H4 (cell line): ENCODE results near the gene FAIM2. TPM values are rescaled to one million over a fixed set of nuclear protein-coding genes. Genes with fewer than 3 reads are reported as not detected.
"Not testable (repeated sequence)": the region's sequence is repeated elsewhere in the genome, so short reads cannot be mapped to it uniquely, and the experiment has no call there.

ENCODE experiments used
- DNase-seq: peaks from one replicate; pipeline ENCODE4 v3.0.0-alpha.2; 2015; ENCODE audit warnings: low spot score
- total RNA-seq: library from RNA; depleted of rRNA; stranded (reverse); fragments of >200 nt; shearing (Covaris generic); gene quantifications from 2 replicates; pipeline ENCODE4 v1.2.3, GENCODE V29; 2014

The FAIM2 gene
- total RNA-seq, 1 experiment from 2014 or later, result 0.58 TPM

DNA sequence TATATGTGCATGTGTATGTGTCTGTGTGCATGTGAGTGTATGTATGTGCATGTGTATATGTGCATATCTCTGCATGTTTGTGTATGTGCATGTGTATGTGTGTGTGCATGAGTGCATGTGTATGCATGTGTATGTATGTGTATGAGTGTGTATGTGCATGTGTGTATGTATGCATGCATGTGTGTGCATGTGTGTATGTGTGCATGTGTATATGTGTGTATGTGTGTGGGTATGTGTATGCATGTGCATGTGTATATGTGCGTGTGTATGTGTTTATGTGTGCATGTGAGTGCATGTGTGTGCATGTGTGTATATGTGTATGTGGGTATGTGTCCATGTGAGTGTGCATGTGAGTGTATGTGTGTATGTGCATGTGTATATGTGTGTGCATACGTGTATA is 24.6 kb downstream of the FAIM2 start:
- not testable (repeated sequence) for DNase-seq

DNA sequence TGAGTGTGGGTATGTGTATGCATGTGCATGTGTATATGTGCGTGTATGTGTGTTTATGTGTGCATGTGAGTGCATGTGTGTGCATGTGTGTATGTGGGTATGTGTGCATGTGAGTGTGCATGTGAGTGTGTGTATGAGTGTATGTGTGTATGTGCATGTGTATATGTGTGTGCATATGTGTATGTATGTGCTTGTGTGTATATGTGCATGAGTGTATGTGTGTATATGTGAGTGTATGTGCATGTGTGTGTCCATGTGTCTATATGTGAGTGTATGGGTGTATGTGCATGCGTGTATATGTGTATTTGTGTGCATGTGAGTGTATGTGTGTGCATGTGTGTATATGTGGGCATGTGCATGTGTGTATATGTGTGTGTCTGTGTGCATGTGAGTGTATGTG is 25.7 kb downstream of the FAIM2 start:
- no peak for DNase-seq

GRCh38 chr12:49877066-49877465 is 26.6 kb downstream of the FAIM2 start:
- DNase-seq, result no peak

DNA sequence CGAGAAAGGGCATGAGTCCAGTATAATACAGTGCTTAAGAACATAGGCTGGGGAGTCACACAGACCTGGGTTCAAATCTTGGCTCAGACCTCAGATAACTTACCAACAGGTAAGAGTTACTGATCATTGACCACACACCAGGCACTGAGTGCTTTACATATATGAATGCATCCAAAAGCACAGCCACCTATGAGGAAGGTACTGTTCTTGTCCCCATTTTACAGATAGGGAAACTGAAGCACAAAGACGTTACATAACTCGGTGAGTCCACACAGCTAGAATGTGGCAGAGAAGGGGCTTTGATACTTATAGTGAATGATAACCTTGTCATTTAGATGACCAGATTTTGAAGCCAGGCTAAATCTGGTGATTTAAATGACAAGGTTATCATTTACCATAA is 27.6 kb downstream of the FAIM2 start:
- no peak for DNase-seq

DNA sequence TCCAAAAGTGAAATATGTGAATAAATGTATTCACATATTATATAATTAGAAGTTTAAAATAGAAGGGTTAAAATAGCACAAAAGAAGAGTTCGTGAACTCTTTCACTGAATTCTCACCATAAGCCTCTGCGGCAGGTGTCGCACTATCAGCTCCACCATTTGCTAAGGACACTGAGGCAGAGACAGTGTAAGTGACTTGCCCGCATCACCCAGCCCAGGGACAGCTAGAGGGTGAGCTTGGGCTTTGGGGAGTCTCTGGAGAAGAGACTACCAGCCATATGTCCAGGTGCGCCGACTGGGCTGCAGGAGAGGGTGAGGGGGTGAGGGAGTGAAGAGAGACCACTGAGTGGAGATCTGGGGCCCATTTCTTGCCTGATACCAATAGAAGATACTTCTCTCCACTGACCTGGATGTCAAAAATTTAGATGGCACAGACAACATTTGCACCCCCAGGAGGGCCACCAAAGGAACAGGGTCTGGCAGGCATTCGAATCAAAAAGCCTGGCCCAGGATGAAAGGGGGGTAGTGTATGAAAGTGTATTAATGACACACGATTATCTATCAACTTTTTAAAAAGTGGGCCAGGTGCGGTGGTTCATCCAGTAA is 28.5 kb downstream of the FAIM2 start:
- no peak for DNase-seq

DNA sequence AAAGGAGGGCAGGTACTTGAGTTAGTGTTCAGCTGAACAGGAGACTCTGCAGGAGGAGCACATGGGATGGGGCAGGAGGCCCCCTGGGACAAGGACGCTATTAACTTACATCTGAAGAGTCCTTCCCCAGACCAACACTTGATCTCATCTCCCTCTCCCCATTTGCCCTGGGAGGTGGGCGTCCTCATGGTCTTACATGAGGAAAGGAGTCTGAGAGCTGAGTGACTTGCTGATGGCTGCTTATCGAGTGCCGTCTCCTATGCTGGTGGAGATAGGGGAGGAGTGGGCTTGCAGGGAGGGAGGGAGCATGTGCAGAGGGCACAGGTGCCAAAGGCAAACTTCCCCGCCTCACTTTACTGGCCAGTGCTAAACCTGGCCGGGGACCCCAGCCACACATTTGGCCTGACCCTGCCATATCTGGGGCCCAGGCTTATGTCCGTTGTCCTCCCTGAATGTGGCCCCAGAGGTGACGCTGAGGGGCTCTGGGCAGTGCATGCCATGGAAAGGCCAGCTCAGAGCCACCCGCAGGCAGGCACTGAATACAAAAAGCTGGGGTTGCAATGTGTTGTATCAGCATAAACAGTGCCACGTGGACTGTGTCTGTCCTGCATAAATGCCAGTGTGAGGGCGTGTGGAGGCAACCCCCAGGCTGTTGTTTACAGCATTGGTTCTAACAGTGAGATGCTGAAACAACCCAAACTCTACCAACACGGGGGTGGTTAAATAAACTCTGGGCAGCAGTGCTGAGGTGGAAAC is 29.4 kb downstream of the FAIM2 start:
- DNase-seq, result peak; percentile 43

DNA sequence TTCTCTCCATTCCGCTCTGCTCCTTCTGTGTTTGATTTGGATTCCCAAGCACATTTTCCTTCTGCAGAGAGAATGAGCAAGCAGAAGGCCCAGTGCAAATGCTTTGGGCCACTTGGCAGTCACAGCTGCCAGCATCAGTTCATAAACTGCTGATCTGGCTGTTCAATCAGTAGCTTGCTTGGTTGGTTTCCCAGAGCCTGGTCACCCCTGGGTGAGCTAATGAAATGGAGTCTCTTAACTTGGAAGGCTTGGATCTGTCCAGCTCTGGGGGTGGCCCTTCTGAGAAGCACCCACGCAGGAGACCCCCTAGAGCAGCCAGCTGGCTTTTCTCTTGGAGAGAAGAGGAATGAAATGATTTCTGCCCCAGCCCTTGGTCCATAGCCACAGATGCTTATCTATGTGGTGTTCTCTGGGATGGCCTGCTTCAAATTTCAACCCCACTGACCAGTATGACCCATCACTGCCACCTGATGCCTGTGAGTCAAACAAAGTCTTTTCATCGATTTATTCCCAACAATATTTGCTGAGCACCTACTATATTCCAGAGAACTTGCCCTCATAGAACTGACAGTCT is 30.3 kb downstream of the FAIM2 start:
- DNase-seq, result no peak

- DNase-seq, result no peak
Observed at GRCh38 chr12:49872781-49873181, 30.9 kb downstream of the FAIM2 start.

- DNase-seq, result no peak
Observed at GRCh38 chr12:49872381-49872780, 31.3 kb downstream of the FAIM2 start.

- DNase-seq, result not testable (repeated sequence)
Observed at GRCh38 chr12:49871811-49872251, 31.9 kb downstream of the FAIM2 start.

DNA sequence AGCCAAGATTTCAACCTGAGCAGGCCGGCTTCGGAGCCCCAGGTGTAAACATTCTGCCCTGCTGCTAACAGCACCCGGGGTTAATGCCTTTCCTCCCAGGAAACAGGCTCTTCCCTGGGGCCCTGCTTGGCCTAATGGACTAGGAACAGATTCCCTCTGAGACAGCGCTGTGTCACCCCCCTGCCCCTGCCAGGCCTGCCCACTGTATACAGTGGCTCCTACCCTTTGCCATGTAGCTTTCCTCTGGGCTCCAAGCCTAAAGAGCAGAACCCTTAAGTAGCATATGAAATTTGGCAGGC is 32.5 kb downstream of the FAIM2 start:
- no peak for DNase-seq

GRCh38 chr12:49870501-49871262 is 33.0 kb downstream of the FAIM2 start:
- DNase-seq, result no peak

GRCh38 chr12:49869816-49870500 is 33.7 kb downstream of the FAIM2 start:
- DNase-seq, result no peak

DNA sequence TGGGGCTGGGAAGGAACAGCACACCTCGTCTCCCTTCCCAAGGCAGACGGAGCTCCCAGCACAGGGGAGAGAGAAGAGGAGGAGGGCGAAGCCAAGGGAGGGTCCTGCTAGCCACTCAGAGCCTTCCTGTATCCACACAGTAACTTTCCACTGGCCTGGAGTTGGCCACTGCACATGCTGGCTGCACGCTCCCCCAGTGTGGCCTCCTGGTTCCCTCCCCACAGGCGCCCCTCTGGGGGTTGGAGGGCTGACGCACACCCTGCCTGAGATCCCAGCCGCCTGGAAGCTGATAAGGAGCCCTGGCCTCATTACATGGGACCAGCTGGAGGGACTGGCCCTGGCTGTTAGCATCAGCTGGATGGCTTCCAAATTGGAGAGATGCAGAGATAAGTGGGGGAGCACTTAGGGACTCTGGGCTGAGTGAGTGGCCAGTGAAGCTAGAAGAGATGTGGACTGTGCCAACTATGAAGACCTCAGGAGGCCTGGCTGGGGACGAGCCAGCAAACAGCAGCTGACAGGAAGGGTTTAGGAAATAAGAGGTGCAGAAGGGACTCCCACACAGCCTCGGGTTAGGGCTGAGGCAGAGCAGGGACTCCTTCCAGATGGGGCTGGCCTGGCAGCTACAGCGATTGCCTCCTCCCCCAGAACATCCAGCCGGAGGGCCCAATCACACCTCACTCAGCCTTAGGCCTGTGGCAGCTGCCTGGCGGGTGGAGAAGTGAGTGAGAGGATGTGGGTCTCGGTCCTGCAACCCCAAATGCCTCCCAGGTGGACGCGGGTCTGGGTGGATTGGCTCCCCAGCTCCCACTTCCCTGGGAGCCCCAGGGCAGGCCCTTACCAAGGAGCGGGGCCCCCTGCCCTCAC is 34.5 kb downstream of the FAIM2 start:
- peak; percentile 98 for DNase-seq

DNA sequence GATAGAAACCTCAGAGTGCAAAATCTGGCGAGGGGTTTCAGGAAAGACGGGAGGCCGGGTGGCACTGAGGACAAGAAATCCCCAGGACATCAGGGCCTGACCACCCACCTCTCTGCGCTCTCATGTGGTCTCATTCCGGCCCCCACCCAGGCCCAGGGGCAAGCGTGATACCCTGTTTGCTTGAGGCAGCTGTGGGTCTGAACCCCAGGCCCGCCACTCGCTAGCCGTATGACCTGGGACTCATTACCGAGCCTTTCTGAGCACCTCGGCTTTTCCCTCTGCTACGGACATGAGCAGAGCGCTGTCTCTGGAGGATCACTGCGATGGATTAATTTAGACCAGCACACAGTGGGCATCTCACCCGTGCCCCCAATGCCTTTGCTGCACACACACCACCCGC is 35.3 kb downstream of the FAIM2 start:
- DNase-seq, result no peak

DNA sequence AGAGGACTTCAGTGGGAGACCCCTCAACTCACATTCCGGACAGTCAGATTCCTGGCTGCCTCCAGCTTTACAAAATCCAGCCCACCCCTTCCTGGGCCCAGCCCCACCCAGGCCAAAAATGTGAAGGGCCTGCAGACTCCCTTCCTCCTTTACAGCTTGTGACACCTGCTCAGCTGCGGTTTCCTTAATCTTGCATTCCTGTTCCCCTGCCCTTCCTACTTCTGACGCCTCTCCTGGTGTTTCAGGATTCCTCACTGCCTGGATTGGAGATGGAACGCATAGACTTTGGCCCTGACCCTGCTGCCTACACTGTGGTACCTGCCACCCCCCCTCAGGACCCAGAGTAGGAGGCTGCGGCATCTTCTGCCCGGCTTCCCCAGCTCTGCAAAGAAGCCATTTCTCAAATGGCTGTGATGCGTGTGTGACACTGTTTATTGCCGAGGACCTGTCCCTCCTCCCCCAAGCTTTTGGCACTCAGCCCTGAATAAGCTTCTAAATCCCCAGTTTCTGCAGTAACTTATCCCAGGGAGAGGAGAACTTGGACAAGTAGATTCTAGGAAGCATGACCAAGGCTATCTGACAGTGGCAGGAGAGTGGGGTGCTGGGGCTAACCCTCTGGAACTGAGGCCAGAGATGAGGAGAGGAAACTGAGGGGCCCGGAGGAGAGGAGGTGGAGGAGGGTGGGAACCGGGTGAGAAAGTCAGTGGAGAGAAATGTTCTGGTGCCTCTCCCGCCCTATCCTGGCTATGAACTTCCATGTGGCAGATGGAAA is 35.9 kb downstream of the FAIM2 start:
- DNase-seq, result no peak

DNA sequence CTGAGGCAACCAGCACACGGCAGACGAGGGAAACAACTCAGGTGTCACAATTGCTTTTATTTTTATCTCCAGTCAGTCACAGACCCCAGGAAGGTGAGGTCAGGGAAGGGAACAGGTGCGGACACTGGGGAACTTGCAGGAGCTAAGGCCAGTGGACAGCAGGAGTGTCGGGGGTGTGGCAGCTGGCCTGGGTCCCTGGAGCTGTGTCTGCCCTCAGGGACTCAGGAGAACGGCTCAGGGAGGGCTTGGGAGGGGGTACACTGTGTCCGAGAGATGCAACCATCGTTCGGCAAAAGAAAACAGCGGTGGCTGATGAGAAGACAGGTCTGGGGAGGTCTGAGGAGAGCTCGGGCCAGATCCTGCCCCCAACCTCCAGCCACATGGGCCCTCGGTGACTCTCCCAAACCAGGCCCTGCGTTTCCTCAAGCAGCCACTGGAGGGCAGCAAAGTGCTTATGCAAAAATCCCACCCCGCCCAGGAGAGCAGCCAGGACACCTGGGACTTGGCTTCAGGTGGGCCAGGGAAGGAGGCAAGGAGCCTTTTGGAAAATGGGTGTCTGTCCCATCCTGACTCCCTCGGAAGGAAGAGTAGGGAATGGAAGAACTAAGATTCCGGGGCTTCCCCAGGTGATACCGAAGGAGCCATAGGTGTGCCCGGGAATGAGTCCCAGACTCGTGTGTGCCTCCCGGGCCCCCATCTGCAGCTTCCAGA is 36.7 kb downstream of the FAIM2 start:
- DNase-seq, result peak; percentile 53

- DNase-seq, result no peak
Observed at GRCh38 chr12:49865782-49866135, 37.9 kb downstream of the FAIM2 start.

DNA sequence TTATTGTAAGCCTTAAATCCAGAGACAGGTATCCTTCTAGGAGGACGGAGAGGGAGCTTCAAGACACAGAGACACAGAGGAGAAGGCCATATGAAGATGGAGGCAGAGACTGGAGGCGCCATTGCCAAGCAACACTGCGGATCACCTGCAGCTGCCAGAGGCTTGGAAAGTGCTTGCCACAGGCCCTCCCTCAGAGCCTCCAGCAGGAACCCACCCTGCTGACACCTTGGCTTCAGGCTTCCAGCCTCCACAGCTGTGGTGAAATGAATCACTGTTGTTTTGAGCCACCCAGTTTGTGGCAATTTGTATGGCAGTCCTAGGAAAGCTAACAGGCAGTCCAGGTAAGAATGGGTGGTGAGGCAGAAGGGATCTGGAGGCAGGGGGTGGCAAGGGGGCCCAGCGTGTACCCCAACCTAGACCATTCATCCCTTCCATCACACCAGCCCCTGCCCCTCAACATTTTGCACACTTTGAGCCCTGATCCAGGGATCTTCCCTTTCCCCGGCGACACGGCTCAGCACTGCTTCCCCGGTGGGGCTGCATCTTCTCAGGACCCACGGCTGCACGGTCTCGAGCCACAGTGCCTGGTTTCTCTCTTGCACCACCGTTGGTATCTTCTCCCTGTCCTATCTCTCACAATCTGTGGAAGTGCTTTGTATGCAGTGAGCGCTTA is 38.5 kb downstream of the FAIM2 start:
- no peak for DNase-seq
